ENCODE measurements around the gene LYZL4.

The LYZL4 gene

GRCh38 chr3:42367903-42368302, 42.5 kb downstream of the LYZL4 start:
- no peaks in the 10 kb centered on the region for H3K79me2 ChIP-seq
- no peaks in the 10 kb centered on the region for H3K4me1 ChIP-seq

GRCh38 chr3:42366550-42366949, 43.9 kb downstream of the LYZL4 start:
- Histone ChIP-seq H3K9me3 (ENCODE audit: control insufficient read depth, low read length) (no peaks in the 10 kb centered on the region), H3K27me3 (ENCODE audit: control insufficient read depth, insufficient read depth, low read length) (no peaks in the 10 kb centered on the region), H3K4me3 (ENCODE audit: low read depth, low read length) (no peak overlapping the region), H3K4me2 (ENCODE audit: low read length) (no peak overlapping the region), H3K79me2 (no peaks in the 10 kb centered on the region), H2AFZ (no peak overlapping the region), H3K36me3 (ENCODE audit: control insufficient read depth, insufficient read depth, low read length) (no peaks in the 10 kb centered on the region), H3K4me1 (no peaks in the 10 kb centered on the region), H3K9ac (no peak overlapping the region), H3K27ac (no peak overlapping the region)
- no peak for TF ChIP-seq CTCF (IDR thresholded peaks at IDR 0.05)

More at GRCh38 chr3:42367903-42368302, 42.5 kb downstream of the LYZL4 start:
- H3K27me3 ChIP-seq (ENCODE audit: control insufficient read depth, insufficient read depth, low read length): no peaks in the 10 kb centered on the region
- no peak overlapping the region for H3K4me3 ChIP-seq (ENCODE audit: low read depth, low read length)
- no peaks in the 10 kb centered on the region for H3K9me3 ChIP-seq (ENCODE audit: control insufficient read depth, low read length)
- no peak overlapping the region for H3K4me2 ChIP-seq (ENCODE audit: low read length)
- H3K36me3 ChIP-seq (ENCODE audit: control insufficient read depth, insufficient read depth, low read length): no peaks in the 10 kb centered on the region
- H3K9ac ChIP-seq: no peak overlapping the region
- H2AFZ ChIP-seq: no peak overlapping the region
- no peak for TF ChIP-seq CTCF (IDR thresholded peaks at IDR 0.05)
- H3K27ac ChIP-seq: no peak overlapping the region

- H3K27me3 ChIP-seq (ENCODE audit: control insufficient read depth, insufficient read depth, low read length): no peaks in the 10 kb centered on the region
- no peak overlapping the region for H2AFZ ChIP-seq
- H3K9me3 ChIP-seq (ENCODE audit: control insufficient read depth, low read length): no peaks in the 10 kb centered on the region
- H3K4me2 ChIP-seq (ENCODE audit: low read length): no peak overlapping the region
- H3K79me2 ChIP-seq: no peaks in the 10 kb centered on the region
- H3K4me3 ChIP-seq (ENCODE audit: low read depth, low read length): no peak overlapping the region
- no peaks in the 10 kb centered on the region for H3K4me1 ChIP-seq
- no peak overlapping the region for H3K9ac ChIP-seq
- no peak overlapping the region for H3K27ac ChIP-seq
- TF ChIP-seq CTCF (IDR thresholded peaks at IDR 0.05): no peak
- no peaks in the 10 kb centered on the region for H3K36me3 ChIP-seq (ENCODE audit: control insufficient read depth, insufficient read depth, low read length)
These were observed 53.1 kb downstream of the LYZL4 start for GRCh38 chr3:42357335-42357734.

GRCh38 chr3:42355612-42356011, 54.8 kb downstream of the LYZL4 start:
- Histone ChIP-seq H3K36me3 (ENCODE audit: control insufficient read depth, insufficient read depth, low read length) (no peaks in the 10 kb centered on the region), H2AFZ (no peak overlapping the region), H3K27me3 (ENCODE audit: control insufficient read depth, insufficient read depth, low read length) (no peaks in the 10 kb centered on the region), H3K4me1 (no peaks in the 10 kb centered on the region), H3K9ac (no peak overlapping the region), H3K4me3 (ENCODE audit: low read depth, low read length) (no peak overlapping the region), H3K9me3 (ENCODE audit: control insufficient read depth, low read length) (no peaks in the 10 kb centered on the region), H3K4me2 (ENCODE audit: low read length) (no peak overlapping the region), H3K27ac (no peak overlapping the region), H3K79me2 (no peaks in the 10 kb centered on the region)
- TF ChIP-seq CTCF (IDR thresholded peaks at IDR 0.05): no peak

GRCh38 chr3:42353631-42354030, 56.8 kb downstream of the LYZL4 start:
- no peaks in the 10 kb centered on the region for H3K9me3 ChIP-seq (ENCODE audit: control insufficient read depth, low read length)
- no peaks in the 10 kb centered on the region for H3K4me1 ChIP-seq
- no peaks in the 10 kb centered on the region for H3K27me3 ChIP-seq (ENCODE audit: control insufficient read depth, insufficient read depth, low read length)
- no peak overlapping the region for H3K27ac ChIP-seq
- no peaks in the 10 kb centered on the region for H3K36me3 ChIP-seq (ENCODE audit: control insufficient read depth, insufficient read depth, low read length)
- no peak for TF ChIP-seq CTCF (IDR thresholded peaks at IDR 0.05)
- H3K79me2 ChIP-seq: no peaks in the 10 kb centered on the region
- no peak overlapping the region for H3K9ac ChIP-seq
- H3K4me2 ChIP-seq (ENCODE audit: low read length): no peak overlapping the region
- no peak overlapping the region for H3K4me3 ChIP-seq (ENCODE audit: low read depth, low read length)
- H2AFZ ChIP-seq: no peak overlapping the region
